LNCaP clone FGC (cell line): ENCODE measurements around the gene SH3D19.

Experiments used
- DNase-seq: peaks from one replicate; pipeline ENCODE4 v3.0.0-alpha.2; 2011; ENCODE audit warnings: low read depth
- H3K4me3 ChIP-seq: 2 replicates; pipeline ENCODE4 v1.5.1; 2011; ENCODE audit warnings: mild to moderate bottlenecking, low read depth, low read length, control low read depth
- TF ChIP-seq, protein P1 (sequence below): IDR thresholded peaks from 2 replicates; pipeline ENCODE4 v1.5.1; 2012; ENCODE audit warnings: mild to moderate bottlenecking; ENCODE audit not compliant: control insufficient read depth, insufficient read depth; ENCODE audit errors: extremely low read depth

Gene SH3D19

GRCh38 chr4:151184523-151185458 is 140.6 kb downstream of the SH3D19 start:
- TF ChIP-seq, protein P1, sequence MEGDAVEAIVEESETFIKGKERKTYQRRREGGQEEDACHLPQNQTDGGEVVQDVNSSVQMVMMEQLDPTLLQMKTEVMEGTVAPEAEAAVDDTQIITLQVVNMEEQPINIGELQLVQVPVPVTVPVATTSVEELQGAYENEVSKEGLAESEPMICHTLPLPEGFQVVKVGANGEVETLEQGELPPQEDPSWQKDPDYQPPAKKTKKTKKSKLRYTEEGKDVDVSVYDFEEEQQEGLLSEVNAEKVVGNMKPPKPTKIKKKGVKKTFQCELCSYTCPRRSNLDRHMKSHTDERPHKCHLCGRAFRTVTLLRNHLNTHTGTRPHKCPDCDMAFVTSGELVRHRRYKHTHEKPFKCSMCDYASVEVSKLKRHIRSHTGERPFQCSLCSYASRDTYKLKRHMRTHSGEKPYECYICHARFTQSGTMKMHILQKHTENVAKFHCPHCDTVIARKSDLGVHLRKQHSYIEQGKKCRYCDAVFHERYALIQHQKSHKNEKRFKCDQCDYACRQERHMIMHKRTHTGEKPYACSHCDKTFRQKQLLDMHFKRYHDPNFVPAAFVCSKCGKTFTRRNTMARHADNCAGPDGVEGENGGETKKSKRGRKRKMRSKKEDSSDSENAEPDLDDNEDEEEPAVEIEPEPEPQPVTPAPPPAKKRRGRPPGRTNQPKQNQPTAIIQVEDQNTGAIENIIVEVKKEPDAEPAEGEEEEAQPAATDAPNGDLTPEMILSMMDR = no peak
- no peak for DNase-seq
- no peak overlapping the region for H3K4me3 ChIP-seq

- TF ChIP-seq, protein P1 = no peak
- no peak for DNase-seq
- no peak overlapping the region for H3K4me3 ChIP-seq
Measured at GRCh38 chr4:151182455-151182996, 142.9 kb downstream of the SH3D19 start.

- DNase-seq = no peak
- TF ChIP-seq, protein P1 = no peak
- H3K4me3 ChIP-seq = no peak overlapping the region
Measured at GRCh38 chr4:151176685-151177084, 148.7 kb downstream of the SH3D19 start.

DNA sequence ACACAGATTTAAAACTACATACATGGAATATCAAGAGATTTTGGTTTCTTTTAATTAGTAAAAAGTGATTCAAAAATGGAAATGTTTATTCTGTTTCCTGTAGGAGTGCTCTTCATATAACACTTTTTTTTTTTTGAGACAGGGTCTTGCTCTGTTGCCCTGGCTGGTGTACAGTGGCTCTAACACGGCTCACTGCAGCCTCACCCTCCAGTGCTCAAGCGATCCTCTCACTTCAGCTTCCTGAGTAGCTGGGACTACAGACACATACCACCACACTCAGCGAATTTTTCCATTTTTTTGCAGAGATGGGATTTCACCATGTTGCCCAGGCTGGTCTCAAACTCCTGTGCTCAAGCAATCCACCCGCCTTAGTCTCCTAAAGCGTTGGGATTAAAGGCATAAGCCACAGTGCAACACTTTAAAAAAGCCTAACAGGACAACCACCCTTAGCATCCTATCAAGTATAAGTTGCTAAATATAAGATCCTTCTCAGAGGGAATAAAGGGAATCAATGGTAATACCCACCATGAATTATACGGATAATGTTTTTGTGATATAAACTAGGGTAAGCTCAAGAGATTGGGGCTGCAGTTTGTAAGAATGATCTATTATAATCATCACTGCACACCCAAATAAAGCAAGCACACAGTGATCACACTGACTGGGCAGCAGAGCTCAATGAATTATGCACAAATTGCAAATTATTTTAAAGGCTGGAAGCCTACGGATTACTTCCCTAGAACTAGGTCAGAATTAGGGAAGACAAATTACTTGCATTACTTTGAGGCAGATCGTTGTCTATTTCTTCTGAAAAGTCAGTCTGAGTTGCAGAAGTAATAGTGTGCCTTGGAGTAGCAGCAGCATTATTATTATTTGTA is 149.4 kb downstream of the SH3D19 start:
- no peak overlapping the region for H3K4me3 ChIP-seq
- TF ChIP-seq, protein P1 = no peak
- no peak for DNase-seq

DNA sequence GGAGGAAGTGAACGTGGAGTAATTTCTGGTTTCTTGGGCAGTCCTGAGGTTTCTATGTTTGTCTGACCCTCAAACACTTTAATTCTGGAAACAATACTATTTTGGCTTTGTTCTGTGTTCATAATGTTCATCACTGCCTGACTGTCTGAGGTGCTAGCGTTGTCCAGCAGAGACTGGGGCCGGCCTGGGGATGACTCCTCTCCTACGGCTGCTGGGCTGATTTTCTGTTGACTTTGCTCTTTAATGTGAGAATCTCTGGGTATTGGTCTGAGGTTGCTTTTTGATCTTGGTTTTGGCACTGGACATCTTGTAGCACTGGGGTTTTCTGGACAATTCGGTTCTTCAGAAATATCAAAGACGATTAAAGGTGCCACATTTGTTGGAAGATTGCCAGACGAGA is 150.2 kb downstream of the SH3D19 start:
- DNase-seq = no peak
- TF ChIP-seq, protein P1 = no peak
- H3K4me3 ChIP-seq = no peak overlapping the region

DNA sequence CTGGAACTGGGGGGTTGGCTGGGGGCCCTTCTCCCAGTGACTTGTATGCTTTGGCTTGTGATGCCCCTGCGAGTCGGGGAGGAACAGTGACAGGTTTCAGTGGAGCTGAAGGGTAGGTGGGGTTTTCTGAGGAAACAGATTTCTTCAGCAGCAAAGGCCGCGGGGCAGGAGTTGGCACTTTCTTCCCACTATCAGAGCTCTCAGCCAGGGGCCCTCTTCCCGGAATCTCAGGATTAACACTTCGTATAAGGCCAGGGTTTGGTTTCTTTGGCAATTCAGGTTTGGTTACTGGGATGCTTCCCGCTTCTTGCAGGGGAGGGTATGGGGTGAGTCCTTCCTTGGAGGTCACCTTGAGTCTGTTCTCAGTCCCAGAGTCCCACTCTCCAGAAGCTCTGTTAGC is 150.6 kb downstream of the SH3D19 start:
- no peak for DNase-seq
- TF ChIP-seq, protein P1 = no peak

More for the DNA sequence above, 150.6 kb downstream of the SH3D19 start:
- H3K4me3 ChIP-seq = no peak overlapping the region
